SK-N-SH (cell line): ENCODE results near the gene STRN3. TPM values are rescaled to one million over a fixed set of nuclear protein-coding genes. Genes with fewer than 3 reads are reported as not detected.

ENCODE experiments used
- CTCF ChIA-PET: fragments of 300-600, 350-600 bp; formaldehyde crosslinking; extraction: SDS; loops from one replicate; lab custom pipeline; 2021; lab: Yijun Ruan, JAX
- POLR2A ChIA-PET: fragments of 350-600 bp; sonication (Branson Sonifier 250); formaldehyde crosslinking; extraction: SDS; loops from one replicate; lab custom pipeline; 2020; ENCODE audit warnings: antibody characterized with exemption, inconsistent platforms; lab: Yijun Ruan, JAX
- DNase-seq: peaks from one replicate; pipeline ENCODE4 v3.0.0; 2012
- H2AFZ ChIP-seq: fragments of 200-600 bp; sonication (generic); 2 replicates; pipeline ENCODE4 v1.8.1; 2016; ENCODE audit warnings: antibody characterized with exemption, mild to moderate bottlenecking, low read depth
- H3F3A ChIP-seq: fragments of 200-600 bp; sonication (generic); replicated peaks from 2 replicates; pipeline ENCODE3; 2016; ENCODE audit warnings: antibody characterized with exemption, mild to moderate bottlenecking; ENCODE audit not compliant: insufficient read depth
- H3K27ac ChIP-seq, 2 experiments: fragments of 200-500 bp in 1 of 2; fragments of 200-600 bp in 1 of 2; sonication (Bioruptor generic) in 1 of 2; sonication (generic), shearing (Covaris generic) in 1 of 2; 2 replicates each; pipeline versions ENCODE4 v1.5.1 to v1.6.1; 2014 to 2016; ENCODE audit warnings: low read depth in 2 of 2, inconsistent platforms in 1 of 2, low read length in 1 of 2, mild to moderate bottlenecking in 1 of 2, mixed read lengths in 1 of 2
- H3K27me3 ChIP-seq: fragments of 200-600 bp; sonication (generic), shearing (Covaris generic); 2 replicates; pipeline ENCODE4 v1.6.1; 2016; ENCODE audit warnings: mixed run types; ENCODE audit not compliant: insufficient read depth
- H3K36me3 ChIP-seq, 2 experiments: fragments of 200-500 bp in 1 of 2; fragments of 200-600 bp in 1 of 2; sonication (Bioruptor generic) in 1 of 2; sonication (generic) in 1 of 2; replicated peaks in 1 of 2; 2 replicates each; pipeline versions ENCODE3 to v1.5.1; 2014 to 2016; ENCODE audit warnings: low read length in 1 of 2, mild to moderate bottlenecking in 1 of 2; ENCODE audit not compliant: insufficient read depth in 2 of 2, control insufficient read depth in 1 of 2
- H3K4me1 ChIP-seq, 2 experiments: fragments of 200-500 bp in 1 of 2; fragments of 200-600 bp in 1 of 2; sonication (Bioruptor generic) in 1 of 2; sonication (generic), shearing (Covaris generic) in 1 of 2; 2 replicates each; pipeline versions ENCODE4 v1.5.1 to v1.6.1; 2014 to 2016; ENCODE audit warnings: low read depth in 1 of 2, low read length in 1 of 2, mixed run types in 1 of 2; ENCODE audit not compliant: insufficient read depth in 2 of 2, control insufficient read depth in 1 of 2
- H3K4me2 ChIP-seq: fragments of 200-600 bp; sonication (generic), shearing (Covaris generic); 2 replicates; pipeline ENCODE4 v1.6.1; 2017; ENCODE audit warnings: mixed run types
- H3K4me3 ChIP-seq, 2 experiments: fragments of 200-500 bp in 1 of 2; fragments of 200-600 bp in 1 of 2; sonication (Bioruptor generic) in 1 of 2; sonication (generic), shearing (Covaris generic) in 1 of 2; 2 replicates each; pipeline versions ENCODE4 v1.5.1 to v1.8.1; 2014 to 2016; ENCODE audit warnings: low read depth in 2 of 2, inconsistent platforms in 1 of 2, low read length in 1 of 2, mild to moderate bottlenecking in 1 of 2, mixed read lengths in 1 of 2, moderate library complexity in 1 of 2
- H3K79me2 ChIP-seq: fragments of 200-600 bp; sonication (generic); 2 replicates; pipeline ENCODE4 v1.8.1; 2017; ENCODE audit warnings: mild to moderate bottlenecking; ENCODE audit not compliant: insufficient read depth
- H3K9ac ChIP-seq: fragments of 200-600 bp; sonication (generic); 2 replicates; pipeline ENCODE4 v1.6.1; 2017; ENCODE audit warnings: mixed run types
- H3K9me2 ChIP-seq: fragments of 200-600 bp; sonication (generic); 2 replicates; pipeline ENCODE4 v1.6.1; 2017; ENCODE audit warnings: mixed run types
- H3K9me3 ChIP-seq: fragments of 200-600 bp; sonication (generic); 2 replicates; pipeline ENCODE4 v1.6.1; 2017; ENCODE audit warnings: mixed run types, mild to moderate bottlenecking, moderate library complexity
- H4K20me1 ChIP-seq: fragments of 200-600 bp; sonication (generic); 2 replicates; pipeline ENCODE4 v1.6.1; 2017; ENCODE audit warnings: mild to moderate bottlenecking, mixed run types; ENCODE audit not compliant: insufficient read depth
- ELF1 ChIP-seq: IDR thresholded peaks from 2 replicates; pipeline ENCODE4 v1.4.0; 2012
- EP300 ChIP-seq, 2 experiments: IDR thresholded peaks; 2 replicates each; pipeline versions ENCODE4 v1.4.0 to v1.6.1; 2012; ENCODE audit warnings: borderline replicate concordance in 1 of 2, low read depth in 1 of 2, low read length in 1 of 2
- EZH2phosphoT487 ChIP-seq: fragments of 200-600 bp; sonication (generic); IDR thresholded peaks from 2 replicates; pipeline ENCODE4 v1.6.1; 2017; ENCODE audit warnings: low read depth, mixed run types, mild to moderate bottlenecking, antibody characterized with exemption, moderate library complexity, borderline replicate concordance
- FOXJ3 ChIP-seq: sonication (generic); formaldehyde crosslinking; IDR thresholded peaks from 2 replicates; pipeline ENCODE4 v1.5.1; 2020; ENCODE audit warnings: mild to moderate bottlenecking, missing genetic modification reagents
- GABPA ChIP-seq: IDR thresholded peaks from 2 replicates; pipeline ENCODE4 v1.4.0; 2012; ENCODE audit warnings: low read depth, mild to moderate bottlenecking
- IRF3 ChIP-seq: fragments of 150-350 bp; IDR thresholded peaks from 2 replicates; pipeline ENCODE4 v1.6.1; 2016; ENCODE audit warnings: mild to moderate bottlenecking, low read depth, low read length
- JUND ChIP-seq: IDR thresholded peaks from 2 replicates; pipeline ENCODE4 v1.4.0; 2012
- MAX ChIP-seq: IDR thresholded peaks from 2 replicates; pipeline ENCODE4 v1.4.0; 2012; ENCODE audit warnings: low read depth
- MEF2A ChIP-seq: IDR thresholded peaks from 2 replicates; pipeline ENCODE4 v1.4.0; 2012; ENCODE audit warnings: low read depth, borderline replicate concordance
- MXI1 ChIP-seq: IDR thresholded peaks from 2 replicates; pipeline ENCODE4 v1.6.1; 2012; ENCODE audit warnings: mild to moderate bottlenecking, low read depth, low read length, improper control_type of control experiment
- NFIC ChIP-seq: IDR thresholded peaks from 2 replicates; pipeline ENCODE4 v1.4.0; 2012; ENCODE audit warnings: borderline replicate concordance
- NRF1 ChIP-seq: IDR thresholded peaks from 2 replicates; pipeline ENCODE4 v1.6.1; 2012; ENCODE audit warnings: low read depth, mild to moderate bottlenecking, low read length
- RAD21 ChIP-seq: IDR thresholded peaks from 2 replicates; pipeline ENCODE4 v1.6.1; 2012; ENCODE audit warnings: mild to moderate bottlenecking, low read length
- RFX5 ChIP-seq: IDR thresholded peaks from 2 replicates; pipeline ENCODE4 v1.6.1; 2012; ENCODE audit warnings: mild to moderate bottlenecking, improper control_type of control experiment, low read length
- SIN3A ChIP-seq: IDR thresholded peaks from 2 replicates; pipeline ENCODE4 v1.6.1; 2012; ENCODE audit warnings: low read depth, mild to moderate bottlenecking, low read length, moderate library complexity, borderline replicate concordance
- SMC3 ChIP-seq: IDR thresholded peaks from 2 replicates; pipeline ENCODE4 v1.6.1; 2012; ENCODE audit warnings: low read depth, low read length, improper control_type of control experiment
- TAF1 ChIP-seq: IDR thresholded peaks from 2 replicates; pipeline ENCODE4 v1.6.1; 2012; ENCODE audit warnings: low read depth, mild to moderate bottlenecking, low read length, moderate library complexity, borderline replicate concordance
- TCF12 ChIP-seq: IDR thresholded peaks from 2 replicates; pipeline ENCODE4 v1.4.0; 2012
- WGBS: methylation state at CpG from one replicate; pipeline ENCODE4 v1.1.6; 2017; ENCODE audit warnings: low lambda C conversion rate; 5-methylcytosine and 5-hydroxymethylcytosine counted together
- polyA plus RNA-seq, 3 experiments: library from polyadenylated mRNA; depleted of rRNA; stranded (reverse); fragments of >200 nt; gene quantifications; 2 replicates each; pipeline ENCODE4 v1.2.3, GENCODE V29; 2012
- TF ChIP-seq, protein P1 (sequence below): fragments of 200-600 bp; sonication (generic); IDR thresholded peaks from 2 replicates; pipeline ENCODE4 v1.6.1; 2017; ENCODE audit warnings: antibody characterized with exemption, mild to moderate bottlenecking, moderate library complexity
- TF ChIP-seq, protein P2 (sequence below): fragments of 150-350 bp; IDR thresholded peaks from 2 replicates; pipeline ENCODE4 v1.6.1; 2017; ENCODE audit warnings: antibody characterized with exemption, low read length, low read depth, borderline replicate concordance
- TF ChIP-seq, protein P3 (sequence below): IDR thresholded peaks from 2 replicates; pipeline ENCODE4 v1.4.0; 2012; ENCODE audit warnings: low read depth, borderline replicate concordance

Gene STRN3
- polyA plus RNA-seq, 1 of the 3 experiments (the other 2 are of a cell fraction) = 7.2 TPM

GRCh38 chr14:30872602-30873001, 153.6 kb downstream of the STRN3 start:
- H3K9me3 ChIP-seq = no peaks in the 10 kb centered on the region
- H3K4me3 ChIP-seq = no peak overlapping the region
- H3K79me2 ChIP-seq = no peaks in the 10 kb centered on the region
- TF ChIP-seq NRF1 (no peak), SMC3 (no peak), TAF1 (no peak), IRF3 (no peak), MEF2A (no peak), SIN3A (no peak), RAD21 (no peak), MAX (no peak), JUND (no peak)
- TF ChIP-seq, protein P1, sequence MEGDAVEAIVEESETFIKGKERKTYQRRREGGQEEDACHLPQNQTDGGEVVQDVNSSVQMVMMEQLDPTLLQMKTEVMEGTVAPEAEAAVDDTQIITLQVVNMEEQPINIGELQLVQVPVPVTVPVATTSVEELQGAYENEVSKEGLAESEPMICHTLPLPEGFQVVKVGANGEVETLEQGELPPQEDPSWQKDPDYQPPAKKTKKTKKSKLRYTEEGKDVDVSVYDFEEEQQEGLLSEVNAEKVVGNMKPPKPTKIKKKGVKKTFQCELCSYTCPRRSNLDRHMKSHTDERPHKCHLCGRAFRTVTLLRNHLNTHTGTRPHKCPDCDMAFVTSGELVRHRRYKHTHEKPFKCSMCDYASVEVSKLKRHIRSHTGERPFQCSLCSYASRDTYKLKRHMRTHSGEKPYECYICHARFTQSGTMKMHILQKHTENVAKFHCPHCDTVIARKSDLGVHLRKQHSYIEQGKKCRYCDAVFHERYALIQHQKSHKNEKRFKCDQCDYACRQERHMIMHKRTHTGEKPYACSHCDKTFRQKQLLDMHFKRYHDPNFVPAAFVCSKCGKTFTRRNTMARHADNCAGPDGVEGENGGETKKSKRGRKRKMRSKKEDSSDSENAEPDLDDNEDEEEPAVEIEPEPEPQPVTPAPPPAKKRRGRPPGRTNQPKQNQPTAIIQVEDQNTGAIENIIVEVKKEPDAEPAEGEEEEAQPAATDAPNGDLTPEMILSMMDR = no peak
- no peaks in the 10 kb centered on the region for H3K9me2 ChIP-seq
- H4K20me1 ChIP-seq = no peaks in the 10 kb centered on the region
- H3K27me3 ChIP-seq = no peaks in the 10 kb centered on the region
- H3K4me1 ChIP-seq = no peaks in the 10 kb centered on the region; a peak in 1 of 4 replicates
- no peak overlapping the region for H3K27ac ChIP-seq
- no peaks in the 10 kb centered on the region for H3K36me3 ChIP-seq
- 100% methylated on average over 1 of the region's 1 CpG for WGBS
- no peak overlapping the region for H2AFZ ChIP-seq
- no peak for DNase-seq
- no peaks in the 10 kb centered on the region for H3F3A ChIP-seq
- no peak overlapping the region for H3K9ac ChIP-seq
- CTCF ChIA-PET = interaction anchor here (0.7 to 1.5 kb wide), 2 partner anchors 216 to 607 kb away, joined by 3 read pairs; no protein-coding TSS in a partner anchor
- no peak overlapping the region for H3K4me2 ChIP-seq
- POLR2A ChIA-PET = interaction anchor here (0.6 kb wide), 1 partner anchor 72 kb away, joined by 3 read pairs; no protein-coding TSS in a partner anchor

- no peak for DNase-seq
- Histone ChIP-seq H3K4me1 (no peaks in the 10 kb centered on the region; a peak in 1 of 4 replicates), H4K20me1 (no peaks in the 10 kb centered on the region), H3K4me3 (no peak overlapping the region), H3K9ac (no peak overlapping the region), H3K27ac (no peak overlapping the region), H3K9me2 (no peaks in the 10 kb centered on the region)
- no peak for TF ChIP-seq FOXJ3 (CRISPR knock-in tag)
- no peak for TF ChIP-seq MAX
- TF ChIP-seq RFX5 = no peak
- TF ChIP-seq SIN3A = no peak
- TF ChIP-seq TAF1 = no peak
- TF ChIP-seq NFIC = no peak
- no peak for TF ChIP-seq EZH2phosphoT487
- TF ChIP-seq, protein P2, sequence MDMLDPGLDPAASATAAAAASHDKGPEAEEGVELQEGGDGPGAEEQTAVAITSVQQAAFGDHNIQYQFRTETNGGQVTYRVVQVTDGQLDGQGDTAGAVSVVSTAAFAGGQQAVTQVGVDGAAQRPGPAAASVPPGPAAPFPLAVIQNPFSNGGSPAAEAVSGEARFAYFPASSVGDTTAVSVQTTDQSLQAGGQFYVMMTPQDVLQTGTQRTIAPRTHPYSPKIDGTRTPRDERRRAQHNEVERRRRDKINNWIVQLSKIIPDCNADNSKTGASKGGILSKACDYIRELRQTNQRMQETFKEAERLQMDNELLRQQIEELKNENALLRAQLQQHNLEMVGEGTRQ = no peak
- TF ChIP-seq, protein P3, sequence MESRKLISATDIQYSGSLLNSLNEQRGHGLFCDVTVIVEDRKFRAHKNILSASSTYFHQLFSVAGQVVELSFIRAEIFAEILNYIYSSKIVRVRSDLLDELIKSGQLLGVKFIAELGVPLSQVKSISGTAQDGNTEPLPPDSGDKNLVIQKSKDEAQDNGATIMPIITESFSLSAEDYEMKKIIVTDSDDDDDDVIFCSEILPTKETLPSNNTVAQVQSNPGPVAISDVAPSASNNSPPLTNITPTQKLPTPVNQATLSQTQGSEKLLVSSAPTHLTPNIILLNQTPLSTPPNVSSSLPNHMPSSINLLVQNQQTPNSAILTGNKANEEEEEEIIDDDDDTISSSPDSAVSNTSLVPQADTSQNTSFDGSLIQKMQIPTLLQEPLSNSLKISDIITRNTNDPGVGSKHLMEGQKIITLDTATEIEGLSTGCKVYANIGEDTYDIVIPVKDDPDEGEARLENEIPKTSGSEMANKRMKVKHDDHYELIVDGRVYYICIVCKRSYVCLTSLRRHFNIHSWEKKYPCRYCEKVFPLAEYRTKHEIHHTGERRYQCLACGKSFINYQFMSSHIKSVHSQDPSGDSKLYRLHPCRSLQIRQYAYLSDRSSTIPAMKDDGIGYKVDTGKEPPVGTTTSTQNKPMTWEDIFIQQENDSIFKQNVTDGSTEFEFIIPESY = no peak
- no peak for TF ChIP-seq GABPA
- no peak for TF ChIP-seq MXI1
- no peak for TF ChIP-seq ELF1
- TF ChIP-seq TCF12 = no peak
- TF ChIP-seq JUND = no peak
- TF ChIP-seq EP300 (IDR thresholded peaks at IDR 0.05; ENCODE audit: borderline replicate concordance in 1 of 2, low read depth in 1 of 2, low read length in 1 of 2) = no peak
- TF ChIP-seq MEF2A = no peak
- TF ChIP-seq, all 33 proteins: peak for 0
- no peak overlapping the region for H3K4me2 ChIP-seq
- no peaks in the 10 kb centered on the region for H3K27me3 ChIP-seq
- ChIA-PET POLR2A (no interaction called here), CTCF (interaction anchor here (0.9 kb wide), 1 partner anchor 11 kb away, joined by 3 read pairs; no protein-coding TSS in a partner anchor)
- no peaks in the 10 kb centered on the region for H3K9me3 ChIP-seq
- 67% methylated on average over 2 of the region's 2 CpGs for WGBS
- no peak overlapping the region for H2AFZ ChIP-seq
- H3F3A ChIP-seq = no peaks in the 10 kb centered on the region
- H3K79me2 ChIP-seq = no peaks in the 10 kb centered on the region
- H3K36me3 ChIP-seq = no peaks in the 10 kb centered on the region
These were observed 156.5 kb downstream of the STRN3 start for GRCh38 chr14:30869551-30870155.
